Measurements from ENCODE around the gene TMEM141. TPM values are rescaled to one million over a fixed set of nuclear protein-coding genes. Genes with fewer than 3 reads are reported as not detected.

TMEM141 gene
- total and polyA plus RNA-seq, 2 of the 8 experiments (the other 6 are each of a cell fraction or from before 2014, with no cell fraction given): 51.1 to 137 TPM

GRCh38 chr9:136829981-136830885 is 39.1 kb downstream of the TMEM141 start (continued):
- no peak for TF ChIP-seq USF2 (IDR thresholded peaks at IDR 0.05; ENCODE audit: low read length)
- TF ChIP-seq RBBP5 (IDR thresholded peaks at IDR 0.05; ENCODE audit: borderline replicate concordance, low read depth, low read length): no peak
- no peak for TF ChIP-seq ZNF274 (IDR thresholded peaks at IDR 0.05; ENCODE audit: borderline replicate concordance, extremely low read depth, low read length)
- TF ChIP-seq SIX5 (IDR thresholded peaks at IDR 0.05; ENCODE audit: low read depth, low read length): no peak
- TF ChIP-seq SUZ12 (IDR thresholded peaks at IDR 0.05; ENCODE audit: low read length): no peak

Data from H1 (cell line).